GM19395 (cell line): ENCODE results near the gene ZNRF3.
"Not testable (repeated sequence)": the region's sequence is repeated elsewhere in the genome, so short reads cannot be mapped to it uniquely, and the experiment has no call there.

Source experiments
- ATAC-seq: cut with Tn5 transposase; IDR thresholded peaks from one replicate; pipeline ENCODE4 v1.9.1; 2021; ENCODE audit warnings: mild to moderate bottlenecking, moderate library complexity; ENCODE audit not compliant: unreplicated experiment

ZNRF3 gene

GRCh38 chr22:29003552-29003951 is 120.2 kb downstream of the ZNRF3 start:
- no peak for ATAC-seq

- no peak for ATAC-seq
Measured at GRCh38 chr22:29003975-29004646, 120.7 kb downstream of the ZNRF3 start.

- ATAC-seq: no peak
Measured at GRCh38 chr22:29004647-29005371, 121.4 kb downstream of the ZNRF3 start.

GRCh38 chr22:29005754-29006153 is 122.4 kb downstream of the ZNRF3 start:
- not testable (repeated sequence) for ATAC-seq

DNA sequence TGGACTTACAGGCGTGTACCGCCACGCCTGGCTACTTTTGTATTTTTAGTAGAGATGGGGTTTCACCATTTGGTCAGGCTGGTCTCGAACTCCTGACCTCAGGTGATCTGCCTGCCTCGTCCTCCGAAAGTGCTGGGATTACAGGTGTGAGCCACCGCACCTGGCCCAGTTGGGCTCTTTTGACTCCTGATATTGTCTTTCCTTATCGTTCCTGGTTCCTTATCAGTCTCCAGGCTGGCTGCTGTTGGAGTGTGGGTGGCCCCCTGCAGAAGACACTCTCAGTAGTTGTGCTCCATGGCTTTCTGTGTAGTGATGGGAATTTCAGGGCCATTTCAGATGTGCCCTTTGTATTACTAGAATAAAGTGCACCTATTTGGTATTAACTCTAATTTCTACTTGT is 123.0 kb downstream of the ZNRF3 start:
- ATAC-seq: no peak

- ATAC-seq: no peak
Measured at GRCh38 chr22:29009148-29009547, 125.8 kb downstream of the ZNRF3 start.

DNA sequence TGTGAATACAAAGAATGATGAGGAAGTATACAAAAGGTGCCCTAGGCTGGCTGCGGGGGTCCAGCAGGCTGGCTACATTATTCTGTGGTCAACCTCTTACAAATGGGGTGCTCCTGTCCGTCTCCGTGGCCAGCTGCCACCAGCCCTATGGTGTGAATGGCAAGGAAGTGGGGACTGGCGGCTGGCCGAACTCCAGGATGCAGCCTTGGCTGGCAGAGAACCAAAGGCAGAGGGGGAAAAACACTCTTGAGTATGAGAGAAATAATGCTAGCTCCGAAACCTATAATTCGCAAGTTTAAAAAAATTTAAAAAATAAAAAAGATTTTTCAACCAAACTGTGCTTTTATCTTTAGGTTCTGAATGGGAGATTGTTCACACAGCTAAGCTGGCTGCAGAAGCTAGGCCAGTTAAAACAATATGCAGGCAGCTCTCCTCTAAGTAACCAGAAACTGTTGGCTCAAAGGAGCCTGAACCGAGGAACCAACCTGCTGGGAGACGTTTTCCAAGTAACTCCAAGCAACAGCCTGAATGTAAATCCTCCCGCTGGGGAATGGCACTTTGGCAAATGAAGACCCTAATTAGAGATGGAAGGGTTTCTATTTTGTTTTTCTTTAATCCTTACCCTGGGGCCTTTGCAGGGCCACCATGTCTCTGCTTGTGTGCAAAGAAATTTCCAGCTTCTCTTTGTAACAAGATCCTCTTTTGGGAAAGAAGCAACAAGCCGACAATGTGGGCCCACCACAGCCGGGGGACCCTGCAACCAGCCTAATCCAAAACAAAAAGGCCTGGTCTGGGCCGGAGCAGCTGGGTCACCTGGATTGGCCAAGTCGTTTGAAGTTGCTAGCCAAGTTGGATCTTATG is 128.1 kb downstream of the ZNRF3 start:
- no peak for ATAC-seq

DNA sequence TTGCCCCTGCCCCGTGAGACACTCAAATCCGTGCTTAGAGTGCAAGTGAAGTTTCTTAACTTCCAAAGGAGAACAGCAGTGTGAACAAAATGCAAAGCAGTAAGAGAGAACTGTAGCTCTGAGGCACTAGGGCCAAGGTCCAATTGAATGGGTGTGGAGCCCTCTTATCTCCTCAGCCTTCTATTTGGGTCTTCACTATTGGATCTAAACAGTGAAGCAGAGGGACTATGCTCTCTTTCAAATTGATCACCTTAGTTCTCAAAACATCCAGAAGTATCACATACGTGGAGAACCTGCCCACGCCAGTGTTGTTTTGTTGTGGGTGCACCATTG is 128.7 kb downstream of the ZNRF3 start:
- ATAC-seq: no peak

GRCh38 chr22:29012952-29013351 is 129.6 kb downstream of the ZNRF3 start:
- no peak for ATAC-seq

- no peak for ATAC-seq
Measured at GRCh38 chr22:29014293-29014692, 130.9 kb downstream of the ZNRF3 start.

- ATAC-seq: no peak
Measured at GRCh38 chr22:29014773-29015172, 131.4 kb downstream of the ZNRF3 start.

DNA sequence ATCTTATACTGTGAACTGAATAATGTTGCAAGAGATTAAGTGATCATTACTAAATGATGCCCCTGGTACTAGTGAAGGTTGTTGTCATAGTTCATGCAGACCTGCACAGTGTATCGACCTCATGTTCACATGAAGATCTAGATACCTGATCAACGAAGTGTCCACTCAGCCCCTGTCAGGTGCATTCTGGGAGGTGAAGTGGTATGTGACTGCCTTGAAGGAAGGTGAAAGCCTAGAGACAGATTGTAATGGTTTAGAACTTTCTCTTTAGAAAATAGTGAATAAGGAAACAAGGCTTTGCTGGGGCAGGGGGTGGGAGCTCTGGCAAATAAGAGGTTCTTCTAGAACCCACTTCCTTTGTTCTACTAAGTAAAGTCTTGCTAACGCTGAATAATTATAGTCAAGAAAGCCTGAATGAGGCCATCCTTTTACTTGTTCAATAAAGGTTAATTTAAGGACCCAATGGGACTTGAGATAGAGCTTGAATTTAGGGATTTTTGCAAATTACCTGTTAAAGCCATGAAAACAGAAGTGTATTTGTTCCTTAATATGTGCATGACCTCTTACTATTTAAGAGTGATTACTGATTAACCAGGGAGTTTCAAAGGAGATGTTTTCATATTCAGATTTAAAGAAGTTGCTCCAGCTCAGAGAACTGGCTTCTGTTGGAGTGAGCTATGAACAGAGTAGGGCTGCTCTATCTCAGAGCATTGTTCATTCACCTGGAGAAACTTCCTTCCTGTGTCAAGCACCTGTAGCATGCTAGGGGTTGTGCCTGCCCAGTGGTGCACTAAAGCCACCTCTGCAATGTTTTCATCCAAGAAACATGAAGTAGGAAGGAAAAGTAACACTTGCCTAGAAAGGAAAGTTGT is 132.9 kb downstream of the ZNRF3 start:
- ATAC-seq: no peak

DNA sequence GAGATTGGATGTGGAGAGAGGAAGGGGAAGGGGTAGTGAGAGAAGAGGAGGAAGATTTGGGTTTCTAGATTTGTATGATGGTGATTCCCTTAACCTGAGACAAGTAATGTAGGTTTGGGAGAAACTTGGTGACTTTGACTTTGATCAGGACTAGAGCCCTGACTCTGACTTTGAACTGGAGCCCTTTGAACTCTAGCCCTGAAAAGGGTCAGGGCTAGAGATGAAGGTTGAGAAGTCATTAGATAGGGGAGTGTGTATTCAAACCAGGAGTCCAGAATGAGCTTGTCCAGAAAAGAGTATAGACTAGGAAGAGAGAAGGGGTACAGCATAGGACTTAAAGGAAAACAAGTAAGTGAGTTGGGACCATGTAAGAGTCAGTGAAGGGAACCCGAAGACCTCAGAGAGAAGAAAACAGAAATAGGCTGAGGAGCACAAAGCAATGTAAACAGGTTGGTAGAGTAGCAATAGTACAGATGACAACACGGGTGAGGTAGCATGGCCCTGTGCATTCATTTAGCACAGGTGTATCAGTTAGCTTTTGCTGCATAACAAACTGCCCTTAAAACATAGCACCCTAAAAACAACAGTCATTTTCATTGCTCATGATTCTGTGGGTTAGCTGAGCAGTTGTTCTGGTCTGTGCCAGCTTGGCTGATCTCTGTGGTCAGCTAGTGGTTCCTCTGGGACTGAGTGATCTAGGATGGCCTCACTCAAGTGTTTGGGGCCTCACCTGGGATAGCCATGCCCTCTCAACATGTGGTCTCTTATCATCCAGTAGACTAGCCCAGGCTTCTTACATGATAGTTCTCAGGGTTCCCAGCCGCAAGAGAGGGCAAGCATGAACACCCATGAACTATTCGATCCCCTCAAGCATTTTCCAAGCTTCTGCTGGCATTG is 135.2 kb downstream of the ZNRF3 start:
- no peak for ATAC-seq

- ATAC-seq: no peak
Measured at GRCh38 chr22:29022101-29022817, 138.9 kb downstream of the ZNRF3 start.

GRCh38 chr22:29023172-29023796 is 139.9 kb downstream of the ZNRF3 start:
- ATAC-seq: no peak

GRCh38 chr22:29026579-29026978 is 143.2 kb downstream of the ZNRF3 start:
- no peak for ATAC-seq

- ATAC-seq: no peak
Measured at GRCh38 chr22:29028468-29028867, 145.1 kb downstream of the ZNRF3 start.

GRCh38 chr22:29029202-29030000 is 146.0 kb downstream of the ZNRF3 start:
- ATAC-seq: no peak
